GM12801 (cell line): ENCODE data around the gene LARGE1.
A peak's percentile ranks its signal among the peaks of the same experiment; 100 is the strongest.

Source experiments
- CTCF ChIP-seq: IDR thresholded peaks from one replicate; pipeline ENCODE4 v1.5.1; 2011; ENCODE audit warnings: control low read depth; ENCODE audit not compliant: insufficient read length; ENCODE audit errors: extremely low read depth

Gene LARGE1

GRCh38 chr22:33584152-33584551, 336.1 kb downstream of the LARGE1 start:
- no peak for TF ChIP-seq CTCF

GRCh38 chr22:33582822-33583400, 337.4 kb downstream of the LARGE1 start:
- TF ChIP-seq CTCF: no peak

GRCh38 chr22:33580310-33580709, 340.0 kb downstream of the LARGE1 start:
- no peak for TF ChIP-seq CTCF

- TF ChIP-seq CTCF: peak; percentile 52
These were observed 340.7 kb downstream of the LARGE1 start for GRCh38 chr22:33579448-33580093.

GRCh38 chr22:33578752-33579151, 341.5 kb downstream of the LARGE1 start:
- no peak for TF ChIP-seq CTCF

GRCh38 chr22:33577862-33578411, 342.3 kb downstream of the LARGE1 start:
- no peak for TF ChIP-seq CTCF

GRCh38 chr22:33576205-33576604, 344.1 kb downstream of the LARGE1 start:
- TF ChIP-seq CTCF: no peak
